ENCODE data around the gene COA8.

DNA sequence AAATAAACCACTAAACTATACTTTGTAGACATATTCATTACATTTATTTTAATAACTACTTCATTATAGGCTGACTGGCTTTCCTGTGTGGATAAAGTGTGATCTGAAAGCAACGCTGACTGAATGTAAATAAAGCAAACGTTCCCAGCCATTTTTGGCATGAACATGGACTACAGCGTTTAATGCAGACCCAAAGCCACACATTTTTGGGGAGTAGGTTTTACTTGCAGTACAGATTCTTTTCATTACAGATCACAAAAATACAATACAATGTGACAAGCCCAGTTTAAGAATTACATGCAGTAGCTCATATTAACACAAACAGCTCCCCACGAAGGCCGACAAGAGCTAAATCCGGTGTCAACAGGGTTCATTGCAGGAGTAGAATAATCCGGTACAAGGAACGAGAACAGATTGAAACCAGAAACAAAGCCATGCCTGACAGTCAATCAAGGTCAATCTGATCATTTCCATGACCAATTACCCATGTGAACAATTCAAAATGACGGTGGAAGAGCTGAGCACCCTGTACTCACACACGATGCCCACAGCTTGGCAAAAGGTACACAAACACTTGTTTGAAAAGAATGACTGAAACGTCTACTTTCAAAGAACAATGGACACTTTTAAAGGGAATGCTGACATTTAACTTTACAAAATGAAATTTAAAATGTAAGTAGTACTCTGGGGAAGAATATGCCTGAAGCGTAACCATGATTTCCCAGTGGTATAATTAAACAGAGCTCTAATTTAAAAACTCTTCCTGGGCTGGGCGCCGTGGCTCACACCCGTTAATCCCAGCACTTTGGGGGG, 5.6 kb upstream of the COA8 start:
- no peak for TF ChIP-seq POLR2A (IDR thresholded peaks at IDR 0.05)
- TF ChIP-seq, protein P1, sequence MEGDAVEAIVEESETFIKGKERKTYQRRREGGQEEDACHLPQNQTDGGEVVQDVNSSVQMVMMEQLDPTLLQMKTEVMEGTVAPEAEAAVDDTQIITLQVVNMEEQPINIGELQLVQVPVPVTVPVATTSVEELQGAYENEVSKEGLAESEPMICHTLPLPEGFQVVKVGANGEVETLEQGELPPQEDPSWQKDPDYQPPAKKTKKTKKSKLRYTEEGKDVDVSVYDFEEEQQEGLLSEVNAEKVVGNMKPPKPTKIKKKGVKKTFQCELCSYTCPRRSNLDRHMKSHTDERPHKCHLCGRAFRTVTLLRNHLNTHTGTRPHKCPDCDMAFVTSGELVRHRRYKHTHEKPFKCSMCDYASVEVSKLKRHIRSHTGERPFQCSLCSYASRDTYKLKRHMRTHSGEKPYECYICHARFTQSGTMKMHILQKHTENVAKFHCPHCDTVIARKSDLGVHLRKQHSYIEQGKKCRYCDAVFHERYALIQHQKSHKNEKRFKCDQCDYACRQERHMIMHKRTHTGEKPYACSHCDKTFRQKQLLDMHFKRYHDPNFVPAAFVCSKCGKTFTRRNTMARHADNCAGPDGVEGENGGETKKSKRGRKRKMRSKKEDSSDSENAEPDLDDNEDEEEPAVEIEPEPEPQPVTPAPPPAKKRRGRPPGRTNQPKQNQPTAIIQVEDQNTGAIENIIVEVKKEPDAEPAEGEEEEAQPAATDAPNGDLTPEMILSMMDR (IDR thresholded peaks at IDR 0.05), result no peak
